A549 (cell line): ENCODE results near the gene SCN4B. TPM values are rescaled to one million over a fixed set of nuclear protein-coding genes. Genes with fewer than 3 reads are reported as not detected.

ENCODE experiments used
- ATAC-seq, 2 experiments: fragments of 200-7000 bp in 1 of 2; fragments of >200 bp in 1 of 2; cut with Nextera tagmentation in 1 of 2; cut with Tn5 transposase in 1 of 2; 3 replicates each; pipeline versions ENCODE4 v1.8.0 to v1.9.1; 2018 to 2020; ENCODE audit warnings: mild to moderate bottlenecking in 1 of 2, moderate library complexity in 1 of 2
- CTCF ChIA-PET: fragments of 300-600 bp; sonication (Branson Sonifier 250); formaldehyde crosslinking; extraction: SDS; loops from one replicate; lab custom pipeline; 2021; ENCODE audit warnings: antibody characterized with exemption, inconsistent platforms; lab: Yijun Ruan, JAX
- POLR2A ChIA-PET: fragments of 350-600 bp; formaldehyde crosslinking; extraction: SDS; loops from one replicate; lab custom pipeline; 2021; ENCODE audit warnings: antibody characterized with exemption, inconsistent platforms; lab: Yijun Ruan, JAX
- DNase-seq, 2 experiments: peaks; one replicate each; pipeline versions ENCODE4 v3.0.0 to v3.0.0-alpha.2; 2011 to 2016; ENCODE audit warnings: low read depth in 1 of 2, low spot score in 1 of 2
- FAIRE-seq: peaks from 2 replicates; lab custom pipeline; 2011; peaks lifted over from hg19 to GRCh38; lab: Jason Lieb, UNC
- H3K27ac ChIP-seq, 2 experiments: fragments of >200 bp; sonication (Bioruptor Twin); formaldehyde crosslinking; 3 replicates each; pipeline ENCODE4 v1.5.1; 2016 to 2017
- H3K4me1 ChIP-seq: fragments of >200 bp; sonication (Bioruptor Twin); formaldehyde crosslinking; 3 replicates; pipeline ENCODE4 v1.6.1; 2016
- H3K4me2 ChIP-seq: fragments of >200 bp; sonication (Bioruptor Twin); formaldehyde crosslinking; 3 replicates; pipeline ENCODE4 v1.6.1; 2016
- H3K4me3 ChIP-seq: fragments of >200 bp; sonication (Bioruptor Twin); formaldehyde crosslinking; 3 replicates; pipeline ENCODE4 v1.5.1; 2016
- H3K9me3 ChIP-seq: fragments of >200 bp; sonication (Bioruptor Twin); formaldehyde crosslinking; 3 replicates; pipeline ENCODE4 v1.6.1; 2016
- BHLHE40 ChIP-seq: IDR thresholded peaks from 2 replicates; pipeline ENCODE4 v1.6.1; 2012; ENCODE audit warnings: low read depth, low read length, inconsistent platforms
- CBX8 ChIP-seq: fragments of 200-600 bp; sonication (generic); IDR thresholded peaks from 2 replicates; pipeline ENCODE4 v1.6.1; 2016
- CHD4 ChIP-seq: fragments of 200-600 bp; sonication (generic); IDR thresholded peaks from 2 replicates; pipeline ENCODE4 v1.6.1; 2016; ENCODE audit warnings: antibody characterized with exemption, mild to moderate bottlenecking, borderline replicate concordance
- EHMT2 ChIP-seq: fragments of 200-600 bp; sonication (generic); IDR thresholded peaks from 2 replicates; pipeline ENCODE4 v1.6.1; 2016; ENCODE audit warnings: antibody characterized with exemption, low read depth, mild to moderate bottlenecking, moderate library complexity
- EP300 ChIP-seq, 2 experiments: fragments of >200 bp; sonication (Bioruptor Twin); formaldehyde crosslinking; IDR thresholded peaks; 2 replicates in 1 of 2; 3 replicates in 1 of 2; pipeline ENCODE4 v1.6.1; 2016 to 2017
- ESRRA ChIP-seq: fragments of 150-350 bp; IDR thresholded peaks from 2 replicates; pipeline ENCODE4 v1.6.1; 2014; ENCODE audit warnings: mild to moderate bottlenecking, low read length, borderline replicate concordance
- HDAC2 ChIP-seq: fragments of 200-600 bp; sonication (generic); IDR thresholded peaks from 2 replicates; pipeline ENCODE4 v1.6.1; 2016
- HEYL ChIP-seq: fragments of 250-450 bp; sonication (Bioruptor Pico); IDR thresholded peaks from 2 replicates; pipeline ENCODE4 v1.8.0; 2021; ENCODE audit warnings: mild to moderate bottlenecking, moderate library complexity
- JUNB ChIP-seq: fragments of >200 bp; sonication (Bioruptor Twin); formaldehyde crosslinking; IDR thresholded peaks from 2 replicates; pipeline ENCODE4 v1.6.1; 2016
- KDM1A ChIP-seq: fragments of 200-600 bp; sonication (generic); IDR thresholded peaks from 2 replicates; pipeline ENCODE4 v1.6.1; 2016; ENCODE audit warnings: low read depth, mild to moderate bottlenecking
- MYC ChIP-seq: IDR thresholded peaks from 2 replicates; pipeline ENCODE4 v1.6.1; 2012; ENCODE audit warnings: mild to moderate bottlenecking, inconsistent platforms, low read length, improper control_type of control experiment, borderline replicate concordance
- NPAS2 ChIP-seq: fragments of 250-450 bp; sonication (Bioruptor Pico); IDR thresholded peaks from 2 replicates; pipeline ENCODE4 v1.8.0; 2022; ENCODE audit warnings: mild to moderate bottlenecking, moderate library complexity, borderline replicate concordance
- NR3C1 ChIP-seq: fragments of >200 bp; sonication (Bioruptor Twin); formaldehyde crosslinking; IDR thresholded peaks from 3 replicates; pipeline ENCODE4 v1.6.1; 2017
- POLR2A ChIP-seq: IDR thresholded peaks from 2 replicates; pipeline ENCODE4 v1.6.1; 2012; ENCODE audit warnings: mild to moderate bottlenecking, low read length
- RARB ChIP-seq: fragments of 250-450 bp; sonication (Bioruptor Pico); IDR thresholded peaks from 2 replicates; pipeline ENCODE4 v1.8.0; 2021; ENCODE audit warnings: mild to moderate bottlenecking, moderate library complexity
- ZC3H11A ChIP-seq: fragments of 450-650 bp; IDR thresholded peaks from 2 replicates; pipeline ENCODE4 v1.6.1; 2014; ENCODE audit warnings: antibody characterized with exemption, mild to moderate bottlenecking
- ZNF302 ChIP-seq: fragments of 250-450 bp; sonication (Bioruptor Pico); IDR thresholded peaks from 2 replicates; pipeline ENCODE4 v1.9.0; 2021; ENCODE audit warnings: inconsistent platforms, mild to moderate bottlenecking, moderate library complexity
- ZSCAN20 ChIP-seq: fragments of 250-450 bp; sonication (Bioruptor Pico); IDR thresholded peaks from 2 replicates; pipeline ENCODE4 v1.8.0; 2022; ENCODE audit warnings: mild to moderate bottlenecking, moderate library complexity
- WGBS: methylation state at CpG from one replicate; pipeline ENCODE4 v1.1.6; 2017; ENCODE audit errors: missing lambda C conversion rate; 5-methylcytosine and 5-hydroxymethylcytosine counted together
- polyA plus RNA-seq, 4 experiments: library from polyadenylated mRNA; depleted of rRNA in 3 of 4; stranded (reverse); fragments of >200 nt; fragmentation: RNase III in 1 of 4; extraction: RNeasy Plus Mini Kit Qiagen cat#74134 plus additional on column Dnase treatment in 1 of 4; gene quantifications; 2 replicates in 3 of 4; 3 replicates in 1 of 4; pipeline ENCODE4 v1.2.3, GENCODE V29; 2011 to 2017
- TF ChIP-seq, protein P1 (sequence below): IDR thresholded peaks from 2 replicates; pipeline ENCODE4 v1.6.1; 2012; ENCODE audit warnings: low read depth, borderline replicate concordance
- TF ChIP-seq, protein P2 (sequence below): fragments of >200 bp; sonication (Bioruptor Twin); formaldehyde crosslinking; IDR thresholded peaks from 2 replicates; pipeline ENCODE4 v1.6.1; 2016
- TF ChIP-seq, protein P3 (sequence below): fragments of 200-600 bp; sonication (generic); IDR thresholded peaks from 2 replicates; pipeline ENCODE4 v1.6.1; 2016; ENCODE audit warnings: antibody characterized with exemption, mild to moderate bottlenecking, moderate library complexity
- TF ChIP-seq, protein P4 (sequence below): fragments of >200 bp; sonication (Bioruptor Twin); formaldehyde crosslinking; IDR thresholded peaks from 3 replicates; pipeline ENCODE4 v1.6.1; 2016

Gene SCN4B
- polyA plus RNA-seq, 2 of the 4 experiments (the other 2 are of a cell fraction): 0.12 TPM; not detected in 1

GRCh38 chr11:118164885-118165284, 12.3 kb upstream of the SCN4B start:
- H3K27ac ChIP-seq: no peak overlapping the region
- FAIRE-seq: no peak
- no peak for TF ChIP-seq HDAC2
- no peak for TF ChIP-seq ESRRA
- TF ChIP-seq, protein P1, sequence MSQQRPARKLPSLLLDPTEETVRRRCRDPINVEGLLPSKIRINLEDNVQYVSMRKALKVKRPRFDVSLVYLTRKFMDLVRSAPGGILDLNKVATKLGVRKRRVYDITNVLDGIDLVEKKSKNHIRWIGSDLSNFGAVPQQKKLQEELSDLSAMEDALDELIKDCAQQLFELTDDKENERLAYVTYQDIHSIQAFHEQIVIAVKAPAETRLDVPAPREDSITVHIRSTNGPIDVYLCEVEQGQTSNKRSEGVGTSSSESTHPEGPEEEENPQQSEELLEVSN: no peak
- no peak overlapping the region for H3K4me3 ChIP-seq
- ATAC-seq: no peak
- ChIA-PET CTCF (interaction anchor here (0.6 to 11.1 kb wide), 2 partner anchors 21 to 310 kb away, joined by 3 to 165 read pairs; no protein-coding TSS in a partner anchor), POLR2A (no interaction called here)
- no peaks in the 10 kb centered on the region for H3K9me3 ChIP-seq
- no peak overlapping the region for H3K4me2 ChIP-seq
- no peaks in the 10 kb centered on the region for H3K4me1 ChIP-seq
- 20% methylated on average over 1 of the region's 2 CpGs for whole genome bisulfite sequencing
- DNase-seq: no peak

- ATAC-seq (no peak), DNase-seq (no peak), FAIRE-seq (no peak)
- TF ChIP-seq MYC (no peak), ZNF302 (CRISPR knock-in tag) (no peak), NR3C1 (no peak), ZSCAN20 (CRISPR knock-in tag) (no peak), KDM1A (no peak), ZC3H11A (no peak), RARB (no peak), HEYL (CRISPR knock-in tag) (no peak)
- TF ChIP-seq, protein P2, sequence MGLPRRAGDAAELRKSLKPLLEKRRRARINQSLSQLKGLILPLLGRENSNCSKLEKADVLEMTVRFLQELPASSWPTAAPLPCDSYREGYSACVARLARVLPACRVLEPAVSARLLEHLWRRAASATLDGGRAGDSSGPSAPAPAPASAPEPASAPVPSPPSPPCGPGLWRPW: no peak
- H3K4me2 ChIP-seq: no peak overlapping the region
- WGBS: 50% methylated on average over 5 of the region's 5 CpGs
- no peaks in the 10 kb centered on the region for H3K9me3 ChIP-seq
- no peaks in the 10 kb centered on the region for H3K4me1 ChIP-seq
- H3K27ac ChIP-seq: no peak overlapping the region
- ChIA-PET POLR2A (no interaction called here), CTCF (interaction anchor here (11.1 kb wide), 1 partner anchor 20 kb away, joined by 165 read pairs; no protein-coding TSS in a partner anchor)
- no peak overlapping the region for H3K4me3 ChIP-seq
These were observed 10.9 kb upstream of the SCN4B start for GRCh38 chr11:118163494-118163893.

GRCh38 chr11:118162846-118163245, 10.2 kb upstream of the SCN4B start:
- DNase-seq (no peak), ATAC-seq (no peak)
- TF ChIP-seq CBX8 (no peak), POLR2A (no peak), NPAS2 (CRISPR knock-in tag) (no peak), JUNB (no peak), MYC (no peak), EHMT2 (no peak), ESRRA (no peak), BHLHE40 (no peak), EP300 (IDR thresholded peaks at IDR 0.05) (no peak), CHD4 (no peak)
- TF ChIP-seq, protein P3, sequence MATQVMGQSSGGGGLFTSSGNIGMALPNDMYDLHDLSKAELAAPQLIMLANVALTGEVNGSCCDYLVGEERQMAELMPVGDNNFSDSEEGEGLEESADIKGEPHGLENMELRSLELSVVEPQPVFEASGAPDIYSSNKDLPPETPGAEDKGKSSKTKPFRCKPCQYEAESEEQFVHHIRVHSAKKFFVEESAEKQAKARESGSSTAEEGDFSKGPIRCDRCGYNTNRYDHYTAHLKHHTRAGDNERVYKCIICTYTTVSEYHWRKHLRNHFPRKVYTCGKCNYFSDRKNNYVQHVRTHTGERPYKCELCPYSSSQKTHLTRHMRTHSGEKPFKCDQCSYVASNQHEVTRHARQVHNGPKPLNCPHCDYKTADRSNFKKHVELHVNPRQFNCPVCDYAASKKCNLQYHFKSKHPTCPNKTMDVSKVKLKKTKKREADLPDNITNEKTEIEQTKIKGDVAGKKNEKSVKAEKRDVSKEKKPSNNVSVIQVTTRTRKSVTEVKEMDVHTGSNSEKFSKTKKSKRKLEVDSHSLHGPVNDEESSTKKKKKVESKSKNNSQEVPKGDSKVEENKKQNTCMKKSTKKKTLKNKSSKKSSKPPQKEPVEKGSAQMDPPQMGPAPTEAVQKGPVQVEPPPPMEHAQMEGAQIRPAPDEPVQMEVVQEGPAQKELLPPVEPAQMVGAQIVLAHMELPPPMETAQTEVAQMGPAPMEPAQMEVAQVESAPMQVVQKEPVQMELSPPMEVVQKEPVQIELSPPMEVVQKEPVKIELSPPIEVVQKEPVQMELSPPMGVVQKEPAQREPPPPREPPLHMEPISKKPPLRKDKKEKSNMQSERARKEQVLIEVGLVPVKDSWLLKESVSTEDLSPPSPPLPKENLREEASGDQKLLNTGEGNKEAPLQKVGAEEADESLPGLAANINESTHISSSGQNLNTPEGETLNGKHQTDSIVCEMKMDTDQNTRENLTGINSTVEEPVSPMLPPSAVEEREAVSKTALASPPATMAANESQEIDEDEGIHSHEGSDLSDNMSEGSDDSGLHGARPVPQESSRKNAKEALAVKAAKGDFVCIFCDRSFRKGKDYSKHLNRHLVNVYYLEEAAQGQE: no peak
- TF ChIP-seq, protein P4, sequence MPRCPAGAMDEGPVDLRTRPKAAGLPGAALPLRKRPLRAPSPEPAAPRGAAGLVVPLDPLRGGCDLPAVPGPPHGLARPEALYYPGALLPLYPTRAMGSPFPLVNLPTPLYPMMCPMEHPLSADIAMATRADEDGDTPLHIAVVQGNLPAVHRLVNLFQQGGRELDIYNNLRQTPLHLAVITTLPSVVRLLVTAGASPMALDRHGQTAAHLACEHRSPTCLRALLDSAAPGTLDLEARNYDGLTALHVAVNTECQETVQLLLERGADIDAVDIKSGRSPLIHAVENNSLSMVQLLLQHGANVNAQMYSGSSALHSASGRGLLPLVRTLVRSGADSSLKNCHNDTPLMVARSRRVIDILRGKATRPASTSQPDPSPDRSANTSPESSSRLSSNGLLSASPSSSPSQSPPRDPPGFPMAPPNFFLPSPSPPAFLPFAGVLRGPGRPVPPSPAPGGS: no peak
- TF ChIP-seq, all 56 proteins: peak for 0
- Histone ChIP-seq H3K27ac (no peak overlapping the region), H3K4me3 (no peak overlapping the region), H3K4me2 (no peak overlapping the region), H3K9me3 (no peaks in the 10 kb centered on the region), H3K4me1 (no peaks in the 10 kb centered on the region)
- ChIA-PET POLR2A (no interaction called here), CTCF (interaction anchor here (1.3 to 11.1 kb wide), 2 partner anchors 8 to 19 kb away, joined by 7 to 165 read pairs; no protein-coding TSS in a partner anchor)
- no peak for FAIRE-seq
- WGBS: 40% methylated on average over 3 of the region's 3 CpGs
